ENCODE results near the gene ZNF512.

- TF ChIP-seq POLR2AphosphoS5 (IDR thresholded peaks at IDR 0.05; ENCODE audit: low read depth, low read length), result no peak
- no peak for TF ChIP-seq TAF1 (IDR thresholded peaks at IDR 0.05; ENCODE audit: borderline replicate concordance, insufficient read depth, low read length)
- no peak for TF ChIP-seq REST (IDR thresholded peaks at IDR 0.05; ENCODE audit: insufficient read depth in 1 of 2, low read depth in 2 of 2, low read length in 2 of 2)
- no peak for TF ChIP-seq SIN3A (IDR thresholded peaks at IDR 0.05; ENCODE audit: borderline replicate concordance, insufficient read depth, low read length)
These were observed 45.3 kb downstream of the ZNF512 start for GRCh38 chr2:27627963-27628766.
